NCI-H1105 (cell line): ENCODE measurements around the gene COL23A1.

Experiments
- DNase-seq: peaks from one replicate; lab custom pipeline; 2025; lab: John Stamatoyannopoulos, UW

Gene COL23A1

GRCh38 chr5:178298283-178298807 lies 291.8 kb downstream of the COL23A1 start:
- DNase-seq, result no peak

GRCh38 chr5:178297751-178298150 lies 292.4 kb downstream of the COL23A1 start:
- DNase-seq, result no peak

GRCh38 chr5:178296066-178296465 lies 294.1 kb downstream of the COL23A1 start:
- DNase-seq, result no peak

GRCh38 chr5:178295589-178295988 lies 294.6 kb downstream of the COL23A1 start:
- DNase-seq, result no peak

- DNase-seq, result no peak
These were observed 296.4 kb downstream of the COL23A1 start for GRCh38 chr5:178293815-178294214.

GRCh38 chr5:178293400-178293799 lies 296.8 kb downstream of the COL23A1 start:
- DNase-seq, result no peak

GRCh38 chr5:178292826-178293205 lies 297.4 kb downstream of the COL23A1 start:
- no peak for DNase-seq

- no peak for DNase-seq
These were observed 298.0 kb downstream of the COL23A1 start for GRCh38 chr5:178291969-178292825.

GRCh38 chr5:178291161-178291561 lies 299.0 kb downstream of the COL23A1 start:
- DNase-seq, result no peak

GRCh38 chr5:178290376-178290775 lies 299.8 kb downstream of the COL23A1 start:
- no peak for DNase-seq

- DNase-seq, result no peak
These were observed 300.8 kb downstream of the COL23A1 start for GRCh38 chr5:178289438-178289837.

- DNase-seq, result peak; percentile 56
These were observed 301.5 kb downstream of the COL23A1 start for GRCh38 chr5:178288401-178289368.

- no peak for DNase-seq
These were observed 302.4 kb downstream of the COL23A1 start for GRCh38 chr5:178287791-178288105.

- DNase-seq, result no peak
These were observed 303.0 kb downstream of the COL23A1 start for GRCh38 chr5:178287091-178287790.

- DNase-seq, result no peak
These were observed 303.7 kb downstream of the COL23A1 start for GRCh38 chr5:178286226-178287090.

- no peak for DNase-seq
These were observed 304.6 kb downstream of the COL23A1 start for GRCh38 chr5:178285399-178286225.

- no peak for DNase-seq
These were observed 305.2 kb downstream of the COL23A1 start for GRCh38 chr5:178284996-178285395.

- DNase-seq, result no peak
These were observed 306.0 kb downstream of the COL23A1 start for GRCh38 chr5:178284093-178284675.

GRCh38 chr5:178283520-178283919 lies 306.7 kb downstream of the COL23A1 start:
- no peak for DNase-seq

GRCh38 chr5:178282391-178282790 lies 307.8 kb downstream of the COL23A1 start:
- no peak for DNase-seq
